Fibroblast of lung (primary cell): Measurements from ENCODE around the gene RAPGEF3. TPM values are rescaled to one million over a fixed set of nuclear protein-coding genes. Genes with fewer than 3 reads are reported as not detected.

Source experiments
- DNase-seq, 2 donors: peaks; one replicate each; pipeline versions ENCODE4 v3.0.0 to v3.0.0-alpha.2; 2010; ENCODE audit warnings: low read depth in 2 of 2
- H2AFZ ChIP-seq: 2 replicates; pipeline ENCODE4 v1.5.1; 2012; ENCODE audit warnings: low read length, control low read depth, inconsistent platforms
- H3K27ac ChIP-seq: 2 replicates; pipeline ENCODE4 v1.5.1; 2011; ENCODE audit warnings: low read length, control low read depth; ENCODE audit not compliant: insufficient read depth
- H3K27me3 ChIP-seq: 2 replicates; pipeline ENCODE4 v1.5.1; 2011; ENCODE audit warnings: mild to moderate bottlenecking, low read length; ENCODE audit not compliant: control insufficient read depth, insufficient read depth
- H3K36me3 ChIP-seq: 2 replicates; pipeline ENCODE4 v1.5.1; 2011; ENCODE audit warnings: low read length; ENCODE audit not compliant: control insufficient read depth, insufficient read depth
- H3K4me1 ChIP-seq: 2 replicates; pipeline ENCODE4 v1.5.1; 2011; ENCODE audit warnings: low read length; ENCODE audit not compliant: control insufficient read depth, insufficient read depth; ENCODE audit errors: extremely low read depth
- H3K4me2 ChIP-seq: 2 replicates; pipeline ENCODE4 v1.5.1; 2011; ENCODE audit warnings: low read length, control low read depth; ENCODE audit not compliant: insufficient read depth; ENCODE audit errors: extremely low read depth
- H3K4me3 ChIP-seq, 4 experiments: fragments of 200-600 bp in 1 of 4; sonication (generic) in 1 of 4; replicated peaks in 1 of 4; 2 replicates each; pipeline ENCODE4 v1.5.1; 2011 to 2016; ENCODE audit warnings: low read length in 4 of 4, low read depth in 3 of 4, mild to moderate bottlenecking in 3 of 4, control low read depth in 2 of 4, inconsistent platforms in 1 of 4, mixed read lengths in 1 of 4; ENCODE audit not compliant: insufficient read depth in 1 of 4; ENCODE audit errors: control extremely low read depth in 1 of 4
- H3K79me2 ChIP-seq: 2 replicates; pipeline ENCODE4 v1.5.1; 2012; ENCODE audit warnings: mild to moderate bottlenecking, low read length, inconsistent platforms; ENCODE audit not compliant: control insufficient read depth, insufficient read depth
- H3K9ac ChIP-seq: 2 replicates; pipeline ENCODE4 v1.5.1; 2011; ENCODE audit warnings: mild to moderate bottlenecking, low read length, control low read depth; ENCODE audit not compliant: insufficient read depth
- H3K9me3 ChIP-seq: 2 replicates; pipeline ENCODE4 v1.5.1; 2012; ENCODE audit warnings: low read depth, low read length; ENCODE audit not compliant: control insufficient read depth, insufficient read depth
- H4K20me1 ChIP-seq: 2 replicates; pipeline ENCODE4 v1.5.1; 2011; ENCODE audit warnings: low read length; ENCODE audit not compliant: control insufficient read depth, insufficient read depth; ENCODE audit errors: extremely low read depth
- CTCF ChIP-seq, 2 donors: IDR thresholded peaks in 1 of 2; conservative IDR thresholded peaks in 1 of 2; 1 replicate in 1 of 2; 2 replicates in 1 of 2; pipeline ENCODE4 v1.5.1; 2011 to 2012; ENCODE audit warnings: low read length in 2 of 2, control low read depth in 1 of 2, inconsistent platforms in 1 of 2, low read depth in 1 of 2, mild to moderate bottlenecking in 1 of 2
- EZH2 ChIP-seq: IDR thresholded peaks from 2 replicates; pipeline ENCODE4 v1.5.1; 2012; ENCODE audit warnings: low read length, control low read depth, mild to moderate bottlenecking; ENCODE audit errors: missing control alignments
- polyA plus RNA-seq, 2 donors: library from polyadenylated mRNA; depleted of rRNA in 1 of 2; stranded (reverse) in 1 of 2; unstranded in 1 of 2; fragments of >200 nt; gene quantifications; 2 replicates each; pipeline ENCODE4 v1.2.1, GENCODE V29; 2011 to 2012; ENCODE audit warnings: missing spikeins in 1 of 2
- total RNA-seq: library from RNA; depleted of rRNA; stranded (reverse); fragments of >200 nt; gene quantifications from 2 replicates; pipeline ENCODE4 v1.2.1, GENCODE V29; 2014

The RAPGEF3 gene
- total and polyA plus RNA-seq, 2 donors (not counting 1 experiment from before 2014, with no cell fraction given) = 0.83 to 2.8 TPM

- Histone ChIP-seq H3K79me2 (no peaks in the 10 kb centered on the region), H3K9me3 (no peaks in the 10 kb centered on the region), H3K4me3 (no peak overlapping the region), H4K20me1 (no peaks in the 10 kb centered on the region), H2AFZ (no peak overlapping the region), H3K4me2 (no peak overlapping the region), H3K9ac (no peak overlapping the region), H3K27ac (no peak overlapping the region), H3K36me3 (no peaks in the 10 kb centered on the region), H3K27me3 (peaks cover 5% of the 10 kb centered on the region), H3K4me1 (peaks cover 15% of the 10 kb centered on the region)
- peak; percentile 12 to 23 for DNase-seq
- no peak for TF ChIP-seq CTCF (conservative IDR thresholded peaks at IDR 0.05 in 1 of 2, IDR thresholded peaks at IDR 0.05 in 1 of 2; ENCODE audit: low read depth in 1 of 2, low read length in 2 of 2)
- TF ChIP-seq EZH2 = no peak
Measured at GRCh38 chr12:47741340-47741703, 17.4 kb downstream of the RAPGEF3 start.

- H3K27ac ChIP-seq = no peak overlapping the region
- H3K4me3 ChIP-seq = no peak overlapping the region
- H3K9me3 ChIP-seq = no peaks in the 10 kb centered on the region
- TF ChIP-seq EZH2 (no peak), CTCF (conservative IDR thresholded peaks at IDR 0.05 in 1 of 2, IDR thresholded peaks at IDR 0.05 in 1 of 2; ENCODE audit: low read depth in 1 of 2, low read length in 2 of 2) (no peak)
- H3K79me2 ChIP-seq = no peaks in the 10 kb centered on the region
- no peaks in the 10 kb centered on the region for H3K36me3 ChIP-seq
- H3K4me2 ChIP-seq = no peak overlapping the region
- H3K4me1 ChIP-seq = peaks cover 18% of the 10 kb centered on the region
- peaks cover 5% of the 10 kb centered on the region for H3K27me3 ChIP-seq
- no peaks in the 10 kb centered on the region for H4K20me1 ChIP-seq
- H2AFZ ChIP-seq = no peak overlapping the region
- no peak overlapping the region for H3K9ac ChIP-seq
- no peak for DNase-seq
Measured at GRCh38 chr12:47740606-47741339, 17.9 kb downstream of the RAPGEF3 start.

GRCh38 chr12:47739979-47740378, 18.7 kb downstream of the RAPGEF3 start:
- H3K4me1 ChIP-seq = peaks cover 18% of the 10 kb centered on the region
- H3K79me2 ChIP-seq = no peaks in the 10 kb centered on the region
- no peak for DNase-seq

More at GRCh38 chr12:47739979-47740378, 18.7 kb downstream of the RAPGEF3 start:
- TF ChIP-seq CTCF (conservative IDR thresholded peaks at IDR 0.05 in 1 of 2, IDR thresholded peaks at IDR 0.05 in 1 of 2; ENCODE audit: low read depth in 1 of 2, low read length in 2 of 2) = no peak
- no peak for TF ChIP-seq EZH2
- no peak overlapping the region for H3K9ac ChIP-seq
- peaks cover 4% of the 10 kb centered on the region for H3K27me3 ChIP-seq
- no peaks in the 10 kb centered on the region for H3K9me3 ChIP-seq
- no peak overlapping the region for H3K27ac ChIP-seq
- no peaks in the 10 kb centered on the region for H4K20me1 ChIP-seq
- H2AFZ ChIP-seq = no peak overlapping the region
- no peak overlapping the region for H3K4me3 ChIP-seq
- no peaks in the 10 kb centered on the region for H3K36me3 ChIP-seq
- H3K4me2 ChIP-seq = no peak overlapping the region
